HG03064 (cell line): ENCODE measurements around the gene ELOA.
"Not testable (repeated sequence)": the region's sequence is repeated elsewhere in the genome, so short reads cannot be mapped to it uniquely, and the experiment has no call there.

ENCODE experiments used
- ATAC-seq: cut with Tn5 transposase; IDR thresholded peaks from one replicate; pipeline ENCODE4 v1.9.1; 2021; ENCODE audit warnings: low read depth; ENCODE audit not compliant: unreplicated experiment

ELOA gene

DNA sequence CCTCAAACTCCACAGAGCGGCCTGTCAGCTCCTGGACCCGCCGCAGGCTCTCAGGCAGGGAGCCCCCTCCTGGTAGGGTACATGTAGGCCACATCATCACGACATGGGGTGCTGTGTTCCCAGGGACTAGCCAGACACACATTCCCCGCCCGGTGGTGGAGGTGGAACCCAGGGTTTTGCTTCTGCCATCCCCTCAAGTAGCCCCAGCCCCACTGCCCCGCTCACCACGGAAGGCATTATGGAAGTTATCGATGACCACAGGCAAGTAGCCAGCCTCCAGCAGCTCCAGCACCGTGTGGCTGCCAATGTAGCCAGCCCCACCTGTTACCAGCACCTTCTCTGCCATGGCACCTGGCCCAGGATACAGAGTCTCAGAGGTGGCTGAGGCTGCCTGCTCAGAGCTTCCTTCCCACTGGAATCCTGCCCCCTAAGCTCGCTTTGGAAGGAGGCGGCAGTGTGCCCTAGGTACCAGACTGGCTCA is 55.4 kb downstream of the ELOA start:
- no peak for ATAC-seq

DNA sequence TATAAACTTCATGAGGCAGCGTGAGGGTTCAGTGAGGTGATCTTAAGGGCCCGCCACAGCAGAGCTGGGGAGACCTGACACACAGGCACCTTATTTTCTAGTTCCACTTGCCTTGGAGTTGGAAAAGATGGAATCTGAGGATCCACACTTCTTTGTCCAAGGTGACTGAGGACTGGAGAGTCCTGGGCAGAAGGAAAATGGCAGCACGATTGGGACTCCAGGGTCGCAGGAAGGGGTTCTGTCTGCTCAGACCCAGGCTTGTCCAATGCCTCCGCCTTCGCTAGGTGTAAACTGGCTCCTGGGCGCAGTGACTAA is 55.9 kb downstream of the ELOA start:
- ATAC-seq, result no peak

DNA sequence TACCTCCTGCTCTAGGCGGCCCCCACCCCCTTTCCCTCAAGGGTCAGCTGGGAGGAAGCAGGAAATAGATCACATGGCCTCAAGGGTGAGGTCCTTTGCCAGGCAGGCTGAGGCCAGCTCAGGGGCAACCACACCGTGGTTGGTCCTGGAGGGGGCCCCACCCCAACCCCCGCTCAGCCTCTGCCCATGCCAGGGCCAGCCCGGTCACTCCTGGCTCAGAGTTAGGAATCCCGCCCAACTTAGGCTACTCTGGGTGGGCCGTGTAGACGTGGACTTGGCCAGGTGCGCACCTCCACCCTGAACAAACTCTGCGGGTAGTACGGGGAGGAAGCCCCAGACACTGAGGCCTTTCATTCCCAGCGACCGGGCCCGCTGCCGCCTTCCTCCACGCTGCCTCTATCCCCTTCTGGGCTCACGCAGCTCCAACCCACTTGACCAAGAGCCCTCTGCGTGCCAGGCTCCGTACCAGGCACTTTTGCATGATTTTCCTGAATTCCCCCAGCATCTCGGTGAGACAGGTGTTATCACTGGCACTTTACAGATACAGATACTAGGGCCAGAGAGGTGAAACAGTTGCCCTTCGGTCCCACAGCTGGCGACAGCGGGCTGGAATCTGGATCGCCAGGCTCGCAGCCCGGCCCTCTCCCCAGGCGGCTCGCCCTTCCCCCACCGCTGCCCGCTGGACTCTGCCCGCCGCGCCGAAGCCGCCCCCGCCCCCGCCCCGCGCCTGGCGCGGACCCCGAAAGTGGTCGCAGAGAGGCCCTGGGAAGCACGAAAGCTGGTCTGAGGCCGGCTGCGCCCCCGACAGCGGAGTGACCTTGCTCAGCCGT is 56.5 kb downstream of the ELOA start:
- peak; percentile 7 for ATAC-seq

DNA sequence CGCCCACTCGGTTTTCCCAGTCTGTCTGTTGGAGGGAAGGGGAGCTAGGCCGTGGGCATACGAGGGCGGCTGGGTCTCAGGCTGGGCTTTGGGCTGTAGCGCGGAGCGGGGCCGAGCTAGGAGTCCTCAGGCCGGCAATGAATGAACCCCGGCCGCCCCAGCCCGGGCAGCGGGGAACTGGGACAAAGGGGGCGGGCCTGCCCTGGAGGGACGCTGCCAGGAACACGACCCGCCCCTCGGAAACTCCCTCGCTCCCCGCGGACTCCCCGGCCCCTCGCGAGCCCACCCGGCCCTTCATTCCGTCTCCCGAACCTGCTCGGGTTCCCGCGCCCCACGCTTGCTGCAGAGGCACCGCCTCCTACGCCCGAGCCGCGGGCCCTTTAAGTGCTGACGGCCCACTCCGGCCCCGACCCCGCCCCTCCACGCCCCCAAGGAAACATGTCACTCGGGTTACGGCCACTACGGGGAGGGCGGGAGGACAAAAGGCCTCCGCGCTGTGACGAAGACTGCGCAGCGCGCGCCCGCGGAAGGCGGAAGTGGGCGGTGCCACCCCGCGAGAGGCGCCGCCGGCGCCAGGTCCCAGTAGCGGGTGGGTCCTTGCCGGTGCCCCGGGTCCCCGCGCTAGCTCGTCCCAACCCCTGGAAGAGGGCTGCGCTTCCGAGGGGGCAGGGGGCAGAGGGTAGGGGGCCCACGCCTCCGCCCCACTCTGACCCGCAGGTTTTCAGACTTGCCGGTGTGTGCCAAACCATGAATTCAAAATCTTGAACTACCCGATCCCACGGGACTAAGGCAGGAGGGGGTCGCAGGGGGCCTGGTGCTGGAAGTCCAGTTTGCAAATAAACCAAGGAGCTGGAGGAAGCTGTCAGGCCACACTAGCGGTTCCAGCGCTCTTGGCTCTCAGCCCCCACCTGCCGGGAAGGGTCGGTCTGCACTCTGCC is 57.4 kb downstream of the ELOA start, which contains the start of gene GALE:
Gene GALE, minus strand, starts transcription at position 355 of the 938 bp plus-strand sequence. CDS start 1,747 bp downstream, outside the sequence.
- ATAC-seq, result peak; percentile 70

DNA sequence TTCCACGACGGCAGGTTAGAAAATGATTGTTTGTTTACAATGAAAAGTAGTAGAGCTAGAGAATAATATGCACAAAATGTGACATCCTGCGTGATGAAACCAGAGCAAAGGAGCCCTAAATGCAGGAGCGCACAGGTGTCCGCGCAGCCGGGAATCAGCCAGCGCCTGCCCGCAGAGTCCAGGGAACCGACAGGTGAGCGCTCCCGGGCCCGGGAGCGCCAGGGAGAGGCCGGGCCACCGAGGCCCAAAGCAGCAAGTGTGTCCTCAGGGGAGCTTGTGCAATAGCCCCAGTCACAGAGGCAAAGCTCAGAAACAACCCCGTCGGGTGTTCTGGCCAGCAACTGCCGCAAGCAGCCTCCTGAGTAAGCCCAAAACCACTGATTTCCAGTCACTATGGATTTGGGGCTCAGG is 58.1 kb downstream of the ELOA start:
- ATAC-seq, result no peak

DNA sequence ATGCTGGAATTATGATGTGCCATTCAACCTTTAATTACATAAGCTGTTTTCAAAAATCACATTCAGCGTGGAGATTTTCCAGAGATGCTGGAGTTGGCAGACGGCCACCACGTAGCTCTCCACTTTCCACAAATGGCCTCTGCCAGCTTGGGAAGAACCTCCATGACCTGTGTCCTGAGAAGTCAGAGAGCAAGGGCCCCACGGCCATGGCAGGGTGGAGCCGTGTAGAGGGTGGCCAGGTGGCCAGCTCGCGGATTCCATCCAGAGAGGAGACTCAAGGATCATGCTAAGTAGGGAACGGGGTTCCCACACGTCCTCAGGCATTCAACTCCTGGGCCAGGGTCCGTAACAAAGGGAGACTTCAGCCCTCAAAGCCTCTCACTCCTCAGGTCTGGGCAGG is 58.6 kb downstream of the ELOA start:
- no peak for ATAC-seq

GRCh38 chr1:23802809-23803342 is 59.6 kb downstream of the ELOA start:
- not testable (repeated sequence) for ATAC-seq

DNA sequence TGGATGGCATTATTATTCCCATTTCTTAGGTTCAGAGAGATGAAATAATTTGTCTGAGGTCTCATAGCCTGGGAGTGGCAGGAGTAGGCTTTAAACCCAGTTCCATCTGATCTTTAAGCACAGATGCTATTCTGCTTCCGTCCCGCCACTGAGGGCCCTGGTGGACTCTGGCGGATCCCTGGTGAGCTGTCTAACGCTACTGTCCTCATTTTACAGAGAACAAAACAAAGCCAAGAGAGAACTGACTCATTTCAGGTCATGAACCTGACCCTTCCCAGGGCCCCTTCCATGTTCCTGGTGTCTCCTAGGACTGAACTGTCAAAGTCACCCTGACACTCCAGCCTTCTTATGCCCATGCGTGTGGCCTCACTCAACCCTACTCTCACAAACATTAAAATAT is 60.4 kb downstream of the ELOA start:
- ATAC-seq, result no peak

DNA sequence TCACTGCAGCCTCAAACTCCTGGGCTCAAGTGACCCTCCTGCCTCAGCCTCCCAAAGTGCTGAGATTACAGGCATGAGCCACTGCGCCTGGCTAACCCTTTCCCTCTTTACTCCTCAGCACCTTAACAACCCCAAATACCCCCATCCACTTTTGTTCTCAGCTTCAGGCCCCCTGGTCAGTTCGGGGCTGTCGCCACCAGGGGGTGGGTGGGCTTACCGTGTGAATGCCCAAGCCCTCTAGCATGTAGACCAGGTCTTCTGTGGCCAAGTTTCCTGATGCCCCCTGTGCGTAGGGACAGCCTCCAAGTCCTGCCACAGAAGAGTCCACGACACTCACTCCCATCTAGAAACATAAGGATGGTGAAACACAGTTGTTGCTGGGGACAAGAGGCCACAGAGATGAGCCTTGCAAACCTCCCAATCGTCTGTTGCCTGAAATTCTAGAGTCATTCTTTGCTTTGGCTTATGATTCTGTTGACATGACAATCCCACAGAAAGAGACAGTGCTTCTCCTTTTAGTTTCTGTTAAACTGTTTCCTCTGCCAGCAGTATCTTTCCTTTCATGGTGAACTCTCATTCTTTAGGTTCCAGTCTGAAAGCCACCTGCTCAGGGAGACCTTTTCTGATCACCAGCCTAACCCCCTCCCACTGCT is 61.0 kb downstream of the ELOA start:
- ATAC-seq, result no peak

DNA sequence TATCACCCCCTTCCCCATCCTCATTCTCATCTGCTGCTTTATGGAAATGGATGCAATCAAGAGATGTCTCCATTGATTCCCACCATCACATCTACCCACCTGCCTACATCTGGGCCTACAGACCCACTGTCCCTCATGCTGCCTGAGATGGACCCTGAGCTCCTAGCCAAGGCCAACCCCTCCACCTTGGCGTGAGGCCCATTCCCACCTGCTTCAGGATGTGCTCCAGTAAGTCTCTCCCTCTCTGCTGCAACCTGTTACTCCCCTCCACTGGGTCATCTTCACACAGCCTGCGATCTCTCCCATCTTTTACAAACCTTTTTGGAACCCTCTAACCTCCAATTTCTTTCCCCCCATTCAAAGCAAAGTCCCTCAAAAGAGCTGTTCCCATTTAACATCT is 61.8 kb downstream of the ELOA start:
- ATAC-seq, result no peak

- no peak for ATAC-seq
Measured at GRCh38 chr1:23806280-23806679, 63.0 kb downstream of the ELOA start.

DNA sequence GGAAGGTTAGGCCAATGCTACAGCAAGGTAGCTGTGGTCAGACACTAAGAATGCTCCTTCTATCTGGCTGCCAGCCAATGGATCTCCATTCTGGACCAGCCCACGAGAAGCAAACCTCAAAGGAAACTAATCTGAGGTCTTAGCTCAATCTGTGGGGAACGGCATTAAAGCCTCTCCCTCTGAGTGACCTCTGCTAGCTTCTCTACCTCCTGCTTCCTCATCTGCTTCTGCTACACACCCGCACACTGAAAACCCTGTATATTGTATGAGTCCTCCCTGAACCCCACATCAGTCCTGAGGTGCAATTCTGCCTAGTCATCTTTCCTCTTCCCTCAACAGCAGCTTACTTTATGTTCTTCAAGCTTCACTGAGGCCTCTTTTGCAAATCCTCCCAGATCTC is 64.2 kb downstream of the ELOA start:
- no peak for ATAC-seq

- ATAC-seq, result no peak
Measured at GRCh38 chr1:23809751-23810171, 66.5 kb downstream of the ELOA start.

DNA sequence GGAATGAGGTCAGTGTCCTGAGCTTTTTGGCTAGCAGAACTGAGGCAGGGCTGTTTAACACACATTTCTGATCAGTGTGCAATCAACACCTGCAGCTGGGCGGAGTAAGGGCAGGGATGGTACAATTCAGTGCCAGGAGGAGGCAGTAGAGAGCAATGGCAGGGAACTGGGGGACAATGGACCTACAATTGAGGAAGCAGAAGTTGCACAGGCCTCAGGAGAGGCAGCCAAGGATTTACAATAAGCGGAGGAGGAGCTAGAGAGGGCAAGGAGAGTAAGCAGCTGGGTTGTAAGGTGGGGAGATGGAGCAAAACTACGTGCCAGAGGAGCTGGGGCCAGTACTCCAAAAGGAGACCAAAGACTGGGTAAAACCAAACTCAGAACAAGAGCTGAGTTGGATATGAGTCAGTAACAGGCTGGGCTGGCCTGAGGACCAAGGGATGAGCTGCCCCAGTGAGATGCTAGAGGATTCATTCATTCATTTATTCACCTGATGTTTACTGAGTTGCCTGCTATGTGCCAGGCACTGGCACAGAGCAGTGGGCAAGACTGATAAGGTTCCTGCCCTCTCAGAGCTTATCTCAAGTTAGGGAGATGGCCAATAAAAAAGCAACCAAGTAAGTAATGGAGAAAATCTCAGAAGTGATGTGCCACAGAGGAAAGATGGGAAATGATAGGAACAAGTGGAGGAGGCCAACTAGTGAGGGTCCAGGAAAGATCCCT is 67.7 kb downstream of the ELOA start:
- ATAC-seq, result no peak
